G401.6 (cell line): ENCODE measurements around the gene LGALS9C.
"Not testable (repeated sequence)": the region's sequence is repeated elsewhere in the genome, so short reads cannot be mapped to it uniquely, and the experiment has no call there.

ENCODE experiments used
- FAIRE-seq: peaks from 2 replicates; lab custom pipeline; 2012; peaks lifted over from hg19 to GRCh38; lab: Jason Lieb, UNC

Gene LGALS9C

GRCh38 chr17:18476508-18477308, at the start of gene LGALS9C:
Gene LGALS9C (plus strand): TSS chr17:18476789. CDS start chr17:18476855, 66 bp downstream.
- FAIRE-seq: not testable (repeated sequence)

DNA sequence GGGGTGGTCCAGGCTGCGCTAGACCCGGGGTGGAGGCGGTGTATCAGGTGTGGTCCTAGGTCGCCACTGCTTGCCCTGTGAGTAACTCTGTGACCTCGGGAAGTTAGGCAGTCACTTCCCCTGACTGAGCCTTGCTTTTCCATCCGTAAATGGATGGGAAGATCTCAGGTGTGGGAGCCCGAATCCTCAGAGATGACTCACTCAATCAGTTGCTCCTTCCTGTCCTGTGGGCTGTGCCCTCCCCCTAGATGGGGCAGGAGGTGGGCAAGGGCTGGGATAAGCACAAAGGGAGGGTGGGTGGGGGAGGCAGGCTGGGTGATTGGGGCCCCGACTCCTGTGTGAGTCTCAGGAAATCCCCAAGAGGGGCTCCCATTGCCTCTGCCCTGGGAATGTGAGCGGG, 44.4 kb upstream of the LGALS9C start:
- not testable (repeated sequence) for FAIRE-seq

- FAIRE-seq: not testable (repeated sequence)
These were observed 37.1 kb upstream of the LGALS9C start for GRCh38 chr17:18439465-18439870.

- FAIRE-seq: not testable (repeated sequence)
These were observed 34.5 kb upstream of the LGALS9C start for GRCh38 chr17:18442093-18442492.

DNA sequence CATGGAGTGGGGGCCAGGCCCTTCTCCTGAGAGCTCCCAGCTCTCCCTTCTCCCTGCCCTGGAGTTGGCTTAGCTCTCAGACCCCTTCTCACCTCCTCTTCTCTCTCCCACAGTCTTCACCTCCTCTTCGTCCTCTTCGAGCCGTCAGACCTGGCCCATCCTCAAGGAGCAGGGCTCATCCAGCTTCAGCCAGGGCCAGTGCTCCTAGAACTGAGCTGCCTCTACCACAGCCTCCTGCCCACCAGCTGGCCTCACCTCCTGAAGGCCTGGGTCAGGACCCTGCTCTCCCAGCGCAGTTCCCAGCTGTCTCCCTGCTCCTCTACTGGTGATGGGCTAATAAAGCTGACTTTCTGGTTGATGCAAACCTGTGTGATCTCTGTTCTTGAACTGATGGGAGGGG, 34.1 kb upstream of the LGALS9C start:
- not testable (repeated sequence) for FAIRE-seq

- not testable (repeated sequence) for FAIRE-seq
These were observed 28.9 kb upstream of the LGALS9C start for GRCh38 chr17:18447476-18448205.

GRCh38 chr17:18448311-18448710, 28.3 kb upstream of the LGALS9C start:
- not testable (repeated sequence) for FAIRE-seq

DNA sequence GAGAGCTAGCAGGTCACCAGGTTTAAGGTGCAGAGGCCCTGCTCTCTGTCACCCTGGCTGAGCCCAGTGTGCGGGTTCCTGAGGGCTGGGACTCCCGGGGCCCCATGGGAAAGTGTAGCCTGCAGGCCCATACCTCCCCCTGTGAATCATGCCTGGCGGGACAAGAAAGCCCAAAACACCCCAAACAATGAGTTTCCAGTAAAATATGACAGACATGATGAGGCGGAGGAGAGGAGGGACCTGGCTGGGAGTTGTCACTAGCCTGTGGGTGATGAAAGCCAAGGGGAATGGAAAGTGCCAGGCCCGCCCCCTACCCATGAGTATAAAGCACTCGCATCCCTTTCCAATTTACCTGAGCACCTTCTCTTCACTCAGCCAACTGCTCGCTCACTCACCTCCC, 26.8 kb upstream of the LGALS9C start:
- not testable (repeated sequence) for FAIRE-seq

GRCh38 chr17:18450998-18451397, 25.6 kb upstream of the LGALS9C start:
- FAIRE-seq: not testable (repeated sequence)

GRCh38 chr17:18451969-18452368, 24.6 kb upstream of the LGALS9C start:
- not testable (repeated sequence) for FAIRE-seq

GRCh38 chr17:18459035-18459434, 17.6 kb upstream of the LGALS9C start:
- FAIRE-seq: not testable (repeated sequence)

- not testable (repeated sequence) for FAIRE-seq
These were observed 12.6 kb upstream of the LGALS9C start for GRCh38 chr17:18463831-18464502.

DNA sequence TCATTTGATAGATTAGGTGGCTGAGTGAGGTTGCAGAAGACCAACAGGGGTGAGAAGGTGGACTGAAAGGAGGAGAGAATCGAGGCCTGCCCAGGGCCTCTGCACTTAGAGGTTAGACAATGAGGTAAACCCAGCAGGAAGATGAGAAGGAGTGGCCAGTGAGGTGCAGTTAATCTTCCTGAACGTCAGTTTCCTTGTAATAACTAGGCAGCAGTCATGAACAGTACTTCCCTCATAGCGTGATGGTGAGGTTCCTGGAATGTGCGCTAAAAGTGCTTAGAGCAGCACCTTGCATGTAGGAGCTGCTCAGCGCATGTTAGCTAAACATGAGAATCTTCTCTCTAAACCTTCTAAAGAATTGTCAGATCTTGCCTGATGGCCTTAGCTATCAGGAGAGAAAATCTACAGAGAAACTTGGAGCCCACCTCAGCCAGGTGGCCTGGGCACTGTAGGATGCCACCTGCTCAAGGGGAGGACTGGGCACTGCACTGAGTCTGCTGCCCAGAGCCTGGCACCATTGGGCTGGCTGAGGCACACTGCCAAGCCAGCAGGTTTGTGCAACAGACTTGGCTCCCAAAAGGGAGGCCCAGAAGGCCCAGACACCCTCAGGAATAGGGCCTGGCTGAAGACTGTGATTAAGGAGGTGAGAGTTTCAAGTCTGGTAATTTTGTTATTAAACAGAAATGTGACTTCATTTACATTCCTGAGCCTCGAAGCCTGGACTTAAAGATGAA, 10.2 kb upstream of the LGALS9C start:
- not testable (repeated sequence) for FAIRE-seq

DNA sequence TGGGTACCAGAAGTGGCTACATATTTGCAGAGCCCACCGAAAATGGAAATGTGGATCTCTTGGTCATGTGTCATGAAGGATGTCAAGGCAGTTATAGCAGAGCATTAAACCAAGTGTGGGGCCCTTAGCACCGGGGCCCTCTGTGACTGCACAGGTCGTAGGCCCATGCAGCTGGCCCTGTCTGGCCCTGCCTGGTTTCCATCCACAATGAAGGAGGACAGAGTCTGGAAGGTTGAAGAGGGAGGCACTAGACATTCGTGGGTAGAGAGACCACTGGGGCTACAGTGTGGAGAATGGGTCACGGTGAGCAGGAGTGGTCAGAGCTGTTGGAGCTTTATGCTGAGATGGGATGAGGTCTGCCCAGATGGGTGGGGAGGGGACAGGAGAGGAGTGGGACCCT, 9.6 kb upstream of the LGALS9C start:
- not testable (repeated sequence) for FAIRE-seq

GRCh38 chr17:18468472-18469171, 8.0 kb upstream of the LGALS9C start:
- FAIRE-seq: not testable (repeated sequence)

- FAIRE-seq: not testable (repeated sequence)
These were observed 6.8 kb upstream of the LGALS9C start for GRCh38 chr17:18469837-18470236.

DNA sequence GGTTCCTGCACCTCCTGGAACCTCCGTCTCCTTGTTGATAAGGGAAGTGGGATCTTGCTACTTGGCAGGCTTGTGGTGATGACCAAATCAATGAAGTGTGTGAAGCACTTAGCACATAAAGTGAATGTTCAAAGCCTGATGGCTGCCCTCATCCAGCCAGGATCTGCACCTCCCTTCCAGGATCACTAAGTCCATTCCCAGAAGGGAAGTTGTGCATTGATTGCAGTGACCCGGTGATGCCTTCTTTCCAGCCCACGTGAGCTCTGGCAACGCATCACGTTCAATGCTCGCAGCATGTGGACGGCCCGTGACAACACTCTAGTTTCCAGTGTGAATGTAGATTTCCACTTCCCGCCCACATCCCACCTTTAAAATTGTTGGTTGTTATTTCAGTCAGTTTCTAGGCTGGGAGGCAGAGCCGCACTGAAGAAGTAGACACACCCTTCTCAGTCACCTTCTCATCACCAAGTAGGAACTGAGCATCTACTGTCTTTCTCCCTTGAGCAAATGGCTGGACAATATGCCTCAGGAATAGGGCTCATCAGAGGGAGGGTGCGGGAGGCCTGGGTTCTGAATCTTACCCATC, 6.2 kb upstream of the LGALS9C start:
- FAIRE-seq: not testable (repeated sequence)

DNA sequence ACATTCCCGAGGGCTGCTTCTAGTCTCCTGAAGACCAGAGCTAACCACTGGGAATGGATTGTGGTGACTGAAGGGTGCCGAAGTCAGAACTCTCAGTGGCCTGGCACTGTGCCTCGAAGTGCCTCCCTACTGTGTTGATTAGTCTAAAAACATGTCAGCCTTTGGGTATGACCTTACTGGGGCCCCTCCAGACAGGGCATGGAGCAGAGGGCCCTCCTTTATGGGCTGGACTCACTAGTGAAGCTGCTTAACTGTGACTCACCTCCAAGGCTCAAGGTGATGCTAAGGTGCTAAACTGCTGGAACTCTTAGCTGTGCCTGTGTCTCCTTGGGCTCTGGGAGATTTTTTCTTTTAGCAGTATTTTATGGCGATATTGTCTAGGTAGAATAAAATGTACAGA, 2.6 kb upstream of the LGALS9C start:
- not testable (repeated sequence) for FAIRE-seq

- not testable (repeated sequence) for FAIRE-seq
These were observed 1.8 kb upstream of the LGALS9C start for GRCh38 chr17:18474754-18475153.

DNA sequence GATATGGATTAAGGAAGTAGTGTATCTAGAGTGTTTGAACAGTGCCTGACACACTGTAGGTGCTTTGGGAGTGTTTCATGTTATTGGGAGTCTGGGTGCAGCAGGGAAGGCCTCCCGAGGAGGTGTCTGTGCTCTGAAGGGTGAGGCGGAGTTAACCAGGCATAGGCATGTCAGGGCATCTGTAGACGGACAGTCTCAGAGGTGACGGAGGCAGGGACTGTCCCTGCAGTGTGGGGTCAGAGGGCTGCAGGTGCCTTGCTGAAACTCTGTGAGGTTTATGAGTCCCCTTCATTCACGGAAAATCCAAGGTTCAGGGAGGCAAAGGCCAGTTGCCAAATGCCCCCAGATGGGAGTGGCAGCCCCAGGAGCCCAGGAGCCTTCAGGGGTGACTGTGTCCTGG, 778 bp downstream of the LGALS9C start:
- FAIRE-seq: not testable (repeated sequence)

DNA sequence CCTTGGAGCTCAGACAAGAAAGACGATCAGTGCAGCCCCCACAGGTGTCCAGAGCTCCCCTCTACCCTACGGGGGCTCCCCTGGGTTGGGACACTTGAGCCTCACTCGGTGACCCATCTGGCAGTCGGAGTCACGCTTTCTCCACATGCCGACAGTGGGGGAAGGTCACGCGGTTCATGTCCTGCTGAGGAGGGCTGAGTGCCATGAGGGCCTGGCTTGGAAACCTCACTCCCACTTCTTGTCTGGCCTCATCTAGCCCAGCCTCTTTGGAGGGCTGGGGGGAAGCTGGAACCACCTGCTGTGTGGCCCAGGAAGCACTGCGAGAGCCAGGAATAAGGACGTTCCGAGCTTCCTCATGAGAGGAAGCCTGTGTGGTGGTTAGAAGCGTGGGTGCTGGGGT, 1.8 kb downstream of the LGALS9C start:
- not testable (repeated sequence) for FAIRE-seq
